Muscle of leg (tissue), 11 donors: Measurements from ENCODE around the gene NDUFAF7. TPM values are rescaled to one million over a fixed set of nuclear protein-coding genes. Genes with fewer than 3 reads are reported as not detected.
"Not testable (repeated sequence)": the region's sequence is repeated elsewhere in the genome, so short reads cannot be mapped to it uniquely, and the experiment has no call there.

Experiments used
- DNase-seq: peaks from one replicate; pipeline ENCODE4 v3.0.0; 2013
- H3K27ac ChIP-seq: one replicate; pipeline ENCODE4 v1.5.1; 2013; ENCODE audit warnings: mild to moderate bottlenecking, low read length, control low read depth
- H3K27me3 ChIP-seq: one replicate; pipeline ENCODE4 v1.6.1; 2013; ENCODE audit warnings: low read length; ENCODE audit not compliant: control insufficient read depth, insufficient read depth
- H3K36me3 ChIP-seq: one replicate; pipeline ENCODE4 v1.6.1; 2013; ENCODE audit warnings: low read length; ENCODE audit not compliant: control insufficient read depth, insufficient read depth
- H3K4me1 ChIP-seq: one replicate; pipeline ENCODE4 v1.6.1; 2013; ENCODE audit warnings: low read length; ENCODE audit not compliant: control insufficient read depth, insufficient read depth
- H3K4me3 ChIP-seq: one replicate; pipeline ENCODE4 v1.5.1; 2013; ENCODE audit warnings: low read length, control low read depth
- H3K9me3 ChIP-seq: replicated peaks from 2 replicates; pipeline ENCODE4 v1.6.1; 2013; ENCODE audit warnings: low read depth, low read length; ENCODE audit not compliant: control insufficient read depth
- WGBS: methylation state at CpG from one replicate; pipeline ENCODE4 v1.1.5; 2013; ENCODE audit warnings: missing lambda C conversion rate; ENCODE audit not compliant: insufficient coverage; 5-methylcytosine and 5-hydroxymethylcytosine counted together
- polyA plus RNA-seq, 8 donors: library from polyadenylated mRNA; unstranded; fragments of 120-200 nt; gene quantifications; one replicate each; pipeline versions ENCODE4 v1.2.1 to v1.2.3, GENCODE V29; 2013; ENCODE audit warnings: inconsistent platforms in 1 of 8, low replicate concordance in 1 of 8; ENCODE audit not compliant: insufficient read length in 8 of 8, insufficient read depth in 1 of 8
- total RNA-seq: library from RNA; stranded (reverse); fragments of 120-200 nt; gene quantifications from one replicate; pipeline ENCODE4 v1.2.4, GENCODE V29; 2013

Gene NDUFAF7
- total and polyA plus RNA-seq, 9 donors, result 10.9 to 18.4 (median 14.1) TPM

DNA sequence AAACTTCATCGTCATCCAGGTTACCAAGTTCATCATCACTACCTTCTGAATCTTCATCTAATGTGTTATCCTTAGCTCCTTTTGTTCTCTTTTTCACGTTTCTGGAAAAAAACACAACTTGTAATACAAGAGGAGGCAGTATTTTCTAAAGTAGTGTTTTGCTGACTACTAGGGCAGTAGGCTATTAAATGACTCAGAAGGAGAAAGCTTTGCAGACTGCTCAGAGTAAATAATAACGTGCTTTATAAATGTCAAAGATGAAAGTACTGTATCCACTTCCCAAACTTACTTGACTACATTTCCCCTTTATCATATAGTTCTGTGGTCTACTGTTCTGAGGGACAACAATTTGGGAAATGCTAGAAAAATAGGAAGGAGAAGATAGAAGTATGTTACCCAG, 19.5 kb upstream of the NDUFAF7 start:
- peaks cover 18% of the 10 kb centered on the region for H3K9me3 ChIP-seq
- peaks cover 39% of the 10 kb centered on the region for H3K36me3 ChIP-seq
- H3K27me3 ChIP-seq, result no peaks in the 10 kb centered on the region
- no peak for DNase-seq
- H3K27ac ChIP-seq, result no peak overlapping the region
- no peaks in the 10 kb centered on the region for H3K4me1 ChIP-seq
- no peak overlapping the region for H3K4me3 ChIP-seq
- no CpG with 5 or more reads among the region's 3 CpGs for WGBS

DNA sequence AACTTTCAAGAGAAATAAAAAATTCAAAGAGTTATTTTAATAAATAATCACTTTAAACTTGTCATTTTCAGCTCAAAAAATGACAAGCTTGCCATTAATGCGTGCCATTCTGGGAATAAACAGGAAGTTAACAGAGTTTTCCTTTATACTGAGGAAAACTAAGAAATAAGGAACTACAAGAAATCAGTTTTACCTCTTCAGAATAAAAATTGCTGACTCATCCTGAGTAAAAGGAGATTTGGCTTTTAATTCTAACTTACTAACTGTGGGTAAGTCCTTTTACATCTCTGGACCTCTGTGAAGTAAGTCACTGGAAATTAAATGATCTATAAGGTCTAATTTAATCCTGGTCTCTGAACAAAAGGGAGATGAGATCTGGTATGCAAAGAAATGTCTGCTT, 16.2 kb upstream of the NDUFAF7 start:
- peak; percentile 17 for DNase-seq
- no peak overlapping the region for H3K4me3 ChIP-seq
- no peaks in the 10 kb centered on the region for H3K9me3 ChIP-seq
- no peaks in the 10 kb centered on the region for H3K4me1 ChIP-seq
- no peak overlapping the region for H3K27ac ChIP-seq
- H3K27me3 ChIP-seq, result no peaks in the 10 kb centered on the region
- WGBS, result no CpG with 5 or more reads among the region's 1 CpG
- peaks cover 34% of the 10 kb centered on the region for H3K36me3 ChIP-seq

DNA sequence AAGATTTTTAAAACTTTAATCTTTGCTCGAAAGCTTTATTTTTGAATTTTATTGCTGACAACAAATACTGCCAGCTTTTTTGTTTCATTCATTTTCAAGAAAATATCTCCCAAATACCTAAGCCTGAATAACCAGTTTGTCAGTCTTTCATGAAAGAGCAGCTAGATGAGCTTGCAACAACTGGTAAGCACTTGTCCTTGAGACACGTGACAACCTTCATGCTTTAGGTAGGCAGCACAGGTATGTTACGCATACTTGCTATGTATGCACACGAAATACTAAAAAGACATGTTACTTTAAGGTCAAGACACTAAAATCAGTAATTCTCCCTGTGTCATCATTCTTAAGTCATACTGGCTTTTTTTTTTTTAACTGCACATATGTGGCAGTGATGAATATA, 12.4 kb upstream of the NDUFAF7 start:
- H3K27me3 ChIP-seq, result no peaks in the 10 kb centered on the region
- no peak for DNase-seq

DNA sequence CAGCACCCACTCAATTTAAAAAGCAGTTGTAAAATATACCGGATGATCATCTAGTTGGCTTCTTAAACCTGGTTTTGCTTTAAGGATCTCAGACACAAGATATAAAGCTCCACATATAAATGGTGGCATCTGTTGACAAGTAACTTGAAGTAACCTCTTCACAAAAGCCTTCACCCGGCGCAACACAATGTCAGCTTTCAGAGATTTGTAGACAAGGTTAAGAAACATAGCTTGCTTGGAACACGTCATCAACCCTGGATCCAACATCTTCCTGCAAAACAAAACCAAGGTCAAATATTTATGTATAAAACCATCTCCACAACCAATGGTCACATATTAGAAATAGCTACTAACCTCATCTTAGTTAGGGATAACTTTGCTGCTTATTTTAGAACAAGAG, 8.3 kb upstream of the NDUFAF7 start:
- Histone ChIP-seq H3K4me1 (no peaks in the 10 kb centered on the region), H3K27me3 (no peaks in the 10 kb centered on the region), H3K27ac (no peak overlapping the region), H3K9me3 (no peaks in the 10 kb centered on the region), H3K4me3 (no peak overlapping the region), H3K36me3 (peaks cover 29% of the 10 kb centered on the region)
- DNase-seq, result no peak
- WGBS, result no CpG with 5 or more reads among the region's 4 CpGs

More for the DNA sequence above, 12.4 kb upstream of the NDUFAF7 start:
- WGBS, result 96% methylated on average over 3 of the region's 4 CpGs
- Histone ChIP-seq H3K4me3 (no peak overlapping the region), H3K9me3 (no peaks in the 10 kb centered on the region), H3K4me1 (no peaks in the 10 kb centered on the region), H3K27ac (no peak overlapping the region), H3K36me3 (peaks cover 30% of the 10 kb centered on the region)

DNA sequence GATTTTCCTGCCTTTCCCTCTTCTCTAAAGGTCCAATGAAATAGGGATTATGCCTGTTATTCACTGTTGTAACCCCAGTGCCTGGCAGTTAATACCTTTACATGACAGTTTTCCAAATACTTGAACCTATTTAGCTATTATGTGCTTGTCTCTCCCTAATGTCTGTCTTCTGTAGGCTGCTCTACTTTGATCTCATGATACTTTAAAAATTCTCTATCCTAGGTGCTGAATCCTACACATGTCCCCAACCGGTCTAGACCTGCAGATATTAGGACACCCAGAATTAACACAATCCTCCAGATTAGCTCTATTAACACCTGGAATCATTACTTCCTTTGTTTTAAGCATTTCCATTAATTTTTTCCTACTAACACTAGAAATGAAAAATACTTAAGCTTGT, 7.4 kb upstream of the NDUFAF7 start:
- 100% methylated on average over 1 of the region's 1 CpG for WGBS

DNA sequence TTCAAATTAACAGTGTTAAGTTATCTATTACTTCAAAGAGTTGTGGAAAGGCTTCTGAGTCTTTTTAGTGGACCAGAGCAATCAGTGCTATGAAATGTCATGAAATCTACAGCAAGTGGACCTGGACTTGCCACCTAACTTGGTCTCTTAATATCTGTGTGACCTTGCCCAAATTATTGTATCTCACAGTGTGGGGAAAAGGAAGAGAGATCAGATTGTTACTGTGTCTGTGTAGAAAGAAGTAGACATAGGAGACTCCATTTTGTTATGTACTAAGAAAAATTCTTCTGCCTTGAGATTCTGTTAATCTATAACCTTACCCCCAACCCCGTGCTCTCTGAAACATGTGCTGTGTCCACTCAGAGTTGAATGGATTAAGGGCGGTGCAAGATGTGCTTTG, 6.3 kb upstream of the NDUFAF7 start:
- H3K4me1 ChIP-seq, H3K9me3 ChIP-seq, DNase-seq, H3K27ac ChIP-seq, H3K27me3 ChIP-seq, H3K4me3 ChIP-seq: not testable (repeated sequence)
- no CpG with 5 or more reads among the region's 2 CpGs for WGBS
- peaks cover 30% of the 10 kb centered on the region for H3K36me3 ChIP-seq

More for the DNA sequence above, 7.4 kb upstream of the NDUFAF7 start:
- peaks cover 32% of the 10 kb centered on the region for H3K36me3 ChIP-seq
- H3K27ac ChIP-seq, result no peak overlapping the region
- no peaks in the 10 kb centered on the region for H3K9me3 ChIP-seq
- H3K27me3 ChIP-seq, result no peaks in the 10 kb centered on the region
- H3K4me3 ChIP-seq, result no peak overlapping the region
- no peaks in the 10 kb centered on the region for H3K4me1 ChIP-seq
- DNase-seq, result no peak

DNA sequence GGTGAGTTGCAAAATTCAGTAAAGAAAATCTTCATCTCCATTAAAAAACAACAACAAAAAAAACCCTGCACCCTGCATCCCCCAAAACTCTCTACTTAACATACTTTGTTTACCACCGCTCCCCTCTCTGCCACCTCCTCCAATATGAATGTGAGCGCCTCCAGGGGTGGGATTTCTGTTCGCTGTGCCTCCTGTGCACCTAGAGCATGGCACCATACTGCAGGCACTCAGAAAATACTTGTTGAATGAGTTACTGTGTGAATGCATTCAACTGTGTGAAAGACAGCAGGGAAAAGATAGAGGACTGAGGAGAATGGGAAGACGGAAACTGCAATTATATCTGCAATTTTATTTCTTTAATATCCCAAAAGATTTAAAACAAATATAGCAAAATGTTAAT, 4.6 kb upstream of the NDUFAF7 start:
- peaks cover 4% of the 10 kb centered on the region for H3K4me1 ChIP-seq
- no peak overlapping the region for H3K4me3 ChIP-seq
- no peak for DNase-seq
- WGBS, result no CpG with 5 or more reads among the region's 4 CpGs
- peaks cover 17% of the 10 kb centered on the region for H3K36me3 ChIP-seq
- H3K27me3 ChIP-seq, result no peaks in the 10 kb centered on the region
- no peaks in the 10 kb centered on the region for H3K9me3 ChIP-seq
- H3K27ac ChIP-seq, result no peak overlapping the region

DNA sequence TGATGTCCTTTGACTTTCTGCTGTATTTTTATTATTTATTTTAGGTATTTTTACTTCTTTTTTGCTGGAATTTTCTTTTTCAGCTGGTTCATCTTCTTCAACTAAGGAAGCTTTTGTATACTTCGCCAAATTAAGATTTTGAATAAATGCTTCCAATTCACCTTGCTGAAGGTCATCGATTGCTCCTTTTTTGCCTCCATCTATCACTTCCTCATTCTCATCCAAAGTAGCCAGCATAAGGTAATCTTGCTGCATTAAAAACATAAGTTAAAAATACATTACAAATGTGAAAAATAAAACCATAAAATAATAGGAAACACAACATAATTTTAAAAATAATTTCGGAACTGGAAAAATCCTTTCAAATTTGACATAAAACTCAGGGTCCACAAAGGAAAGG, 2.7 kb upstream of the NDUFAF7 start:
- WGBS, result 100% methylated on average over 1 of the region's 3 CpGs
- no peaks in the 10 kb centered on the region for H3K27me3 ChIP-seq
- H3K36me3 ChIP-seq, result peaks cover 13% of the 10 kb centered on the region
- no peak overlapping the region for H3K27ac ChIP-seq
- no peak overlapping the region for H3K4me3 ChIP-seq
- DNase-seq, result no peak
- no peaks in the 10 kb centered on the region for H3K9me3 ChIP-seq
- peaks cover 15% of the 10 kb centered on the region for H3K4me1 ChIP-seq

DNA sequence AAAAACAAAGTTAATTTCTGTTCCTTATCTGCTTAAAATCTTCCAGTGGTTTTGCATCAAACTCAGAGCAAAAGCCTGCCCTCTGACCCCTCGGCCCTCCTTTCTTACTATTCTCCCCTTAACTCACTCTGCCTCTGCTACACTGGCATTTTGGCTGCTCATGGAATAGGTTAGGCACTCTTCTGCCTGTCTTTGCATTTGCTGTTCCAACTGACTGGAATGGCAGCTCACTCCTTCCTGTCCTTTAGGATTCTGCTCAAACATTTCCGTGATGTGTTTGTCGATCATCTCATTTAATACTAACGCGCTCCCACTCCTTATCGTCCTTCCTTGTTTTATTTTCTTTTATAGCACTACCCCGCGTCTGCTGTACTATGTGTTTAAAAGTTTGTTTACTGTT, 877 bp upstream of the NDUFAF7 start:
- peaks cover 15% of the 10 kb centered on the region for H3K36me3 ChIP-seq
- H3K4me1 ChIP-seq, result peaks cover 15% of the 10 kb centered on the region

DNA sequence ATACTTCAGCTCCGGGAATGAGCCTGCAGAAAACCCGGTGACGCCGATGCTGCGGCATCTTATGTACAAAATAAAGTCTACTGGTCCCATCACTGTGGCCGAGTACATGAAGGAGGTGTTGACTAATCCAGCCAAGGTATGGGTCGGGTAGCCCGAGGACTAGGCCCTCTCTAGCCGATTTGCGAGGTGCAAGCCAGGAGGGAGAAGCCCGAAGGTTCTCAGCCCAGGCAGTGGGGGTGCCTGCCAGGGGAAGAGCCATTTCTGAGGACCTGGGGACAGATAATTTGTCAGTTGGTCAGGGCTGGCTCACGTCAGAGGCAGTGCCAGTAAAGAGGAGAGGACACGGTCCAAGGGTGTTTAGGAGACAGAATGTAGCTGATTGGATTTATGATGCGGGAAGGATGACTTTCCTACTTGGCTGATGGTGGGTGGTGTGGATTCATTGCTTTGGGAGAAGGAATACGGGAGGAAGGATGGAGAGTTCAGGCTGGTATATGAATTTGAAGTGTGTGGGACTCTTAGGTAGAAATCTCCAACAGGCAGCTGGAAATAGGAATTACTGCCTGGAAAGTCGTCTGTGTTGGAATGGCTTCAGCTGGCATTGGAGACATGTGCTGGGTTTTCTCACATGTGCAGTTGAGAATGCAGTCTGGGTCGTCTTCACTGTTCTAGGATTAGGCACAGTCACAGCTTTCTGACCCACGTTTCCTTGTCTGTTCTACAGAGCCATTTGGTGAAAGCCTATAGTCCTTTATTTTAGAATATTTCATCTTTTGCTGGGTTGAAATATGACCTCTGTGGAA, 874 bp downstream of the NDUFAF7 start:
- peak; percentile 47 for DNase-seq
- Histone ChIP-seq H3K9me3 (no peaks in the 10 kb centered on the region), H3K4me3 (peak overlapping the region; percentile 91), H3K4me1 (peaks cover 15% of the 10 kb centered on the region), H3K27ac (peak overlapping the region; percentile 93), H3K36me3 (peaks cover 13% of the 10 kb centered on the region), H3K27me3 (no peaks in the 10 kb centered on the region)
- 12% methylated on average over 15 of the region's 18 CpGs for WGBS

More for the DNA sequence above, 877 bp upstream of the NDUFAF7 start:
- Histone ChIP-seq H3K27ac (peak overlapping the region; percentile 93), H3K9me3 (no peaks in the 10 kb centered on the region), H3K4me3 (peak overlapping the region; percentile 91), H3K27me3 (no peaks in the 10 kb centered on the region)
- WGBS, result 3% methylated on average over 2 of the region's 8 CpGs
- peak; percentile 24 for DNase-seq
